GM19328 (cell line): ENCODE data around the gene C14orf119.

Source experiments
- ATAC-seq: cut with Tn5 transposase; IDR thresholded peaks from one replicate; pipeline ENCODE4 v1.9.1; 2021; ENCODE audit warnings: mild to moderate bottlenecking, moderate library complexity; ENCODE audit not compliant: unreplicated experiment

C14orf119 gene

DNA sequence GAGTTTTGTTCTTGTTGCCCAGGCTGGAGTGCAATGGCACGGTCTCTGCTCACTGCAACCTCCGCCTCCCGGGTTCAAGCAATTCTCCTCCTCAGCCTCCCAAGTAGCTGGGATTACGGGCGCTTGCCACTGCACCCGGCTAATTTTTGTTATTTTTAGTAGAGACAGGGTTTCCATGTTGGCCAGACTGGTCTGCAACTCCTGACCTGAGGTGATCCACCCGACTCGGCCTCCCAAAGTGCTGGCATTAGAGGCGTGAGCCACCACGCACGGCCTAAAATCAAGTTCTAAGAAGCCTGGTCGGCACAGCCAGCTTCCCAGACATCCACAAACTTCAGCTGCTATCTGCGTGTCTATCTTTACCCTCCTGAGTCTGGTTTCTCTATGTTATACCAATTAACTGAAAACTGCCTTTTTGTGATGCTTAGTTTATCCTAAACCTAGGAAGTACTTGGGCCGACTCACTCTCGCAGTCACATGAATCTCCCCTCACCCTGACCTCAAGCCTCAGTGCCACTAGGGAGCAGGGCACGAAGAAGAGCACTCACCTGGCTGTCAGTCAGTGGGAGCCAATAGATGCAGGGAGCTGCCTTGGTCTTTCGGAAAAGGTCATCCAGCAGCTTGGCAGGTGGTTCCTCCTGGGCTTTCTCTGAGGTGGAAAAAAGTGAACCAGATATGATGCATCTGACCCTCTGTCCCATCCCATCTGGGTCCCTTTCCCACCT, 34.6 kb upstream of the C14orf119 start:
- no peak for ATAC-seq

- no peak for ATAC-seq
Measured at GRCh38 chr14:23062002-23062401, 33.3 kb upstream of the C14orf119 start.

- ATAC-seq, result no peak
Measured at GRCh38 chr14:23063601-23064000, 31.7 kb upstream of the C14orf119 start.

GRCh38 chr14:23066368-23066767, 28.9 kb upstream of the C14orf119 start:
- no peak for ATAC-seq

DNA sequence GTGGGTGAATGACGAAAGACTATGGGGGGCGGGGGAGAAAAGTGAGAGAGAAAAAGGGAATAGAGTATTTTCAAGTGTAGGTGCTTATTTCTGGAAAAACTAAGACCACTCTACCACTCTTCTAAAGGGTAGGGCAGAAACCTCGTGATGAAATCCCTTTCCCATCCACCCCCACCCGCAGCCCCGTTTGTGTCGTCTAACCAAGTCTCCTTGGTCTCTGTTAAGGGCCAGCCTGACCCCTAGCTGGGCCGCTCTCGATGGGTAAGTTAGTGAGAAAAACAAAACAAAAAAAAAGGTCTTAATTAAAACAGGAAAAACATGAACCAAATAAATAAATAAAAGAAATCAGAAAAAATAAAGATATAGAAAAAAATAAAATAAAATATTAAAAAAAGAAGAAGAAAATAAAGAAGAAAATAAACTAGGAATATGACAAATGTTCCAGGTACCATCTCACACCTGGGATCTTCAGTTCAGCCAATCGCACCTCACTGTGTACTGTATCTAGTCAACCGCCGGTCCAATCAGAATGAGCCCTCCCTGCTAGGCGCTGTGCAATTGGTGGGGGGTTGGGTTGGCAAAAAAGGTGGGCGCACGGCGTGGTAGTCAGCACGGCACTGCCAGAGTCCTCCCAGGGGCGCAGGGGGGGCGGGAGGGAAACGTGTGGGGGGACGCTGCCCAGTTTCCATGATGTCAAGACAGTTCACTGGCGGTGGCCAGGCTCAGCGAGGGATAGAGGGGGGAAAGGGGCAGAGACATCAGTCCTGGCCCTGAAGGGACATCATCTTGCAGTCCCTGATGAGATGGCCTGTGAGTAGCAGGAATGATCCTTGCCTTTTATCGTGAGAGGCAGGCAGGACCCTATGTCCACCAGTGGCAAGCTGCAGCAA, 28.2 kb upstream of the C14orf119 start:
- no peak for ATAC-seq

- no peak for ATAC-seq
Measured at GRCh38 chr14:23067847-23068788, 27.2 kb upstream of the C14orf119 start.

DNA sequence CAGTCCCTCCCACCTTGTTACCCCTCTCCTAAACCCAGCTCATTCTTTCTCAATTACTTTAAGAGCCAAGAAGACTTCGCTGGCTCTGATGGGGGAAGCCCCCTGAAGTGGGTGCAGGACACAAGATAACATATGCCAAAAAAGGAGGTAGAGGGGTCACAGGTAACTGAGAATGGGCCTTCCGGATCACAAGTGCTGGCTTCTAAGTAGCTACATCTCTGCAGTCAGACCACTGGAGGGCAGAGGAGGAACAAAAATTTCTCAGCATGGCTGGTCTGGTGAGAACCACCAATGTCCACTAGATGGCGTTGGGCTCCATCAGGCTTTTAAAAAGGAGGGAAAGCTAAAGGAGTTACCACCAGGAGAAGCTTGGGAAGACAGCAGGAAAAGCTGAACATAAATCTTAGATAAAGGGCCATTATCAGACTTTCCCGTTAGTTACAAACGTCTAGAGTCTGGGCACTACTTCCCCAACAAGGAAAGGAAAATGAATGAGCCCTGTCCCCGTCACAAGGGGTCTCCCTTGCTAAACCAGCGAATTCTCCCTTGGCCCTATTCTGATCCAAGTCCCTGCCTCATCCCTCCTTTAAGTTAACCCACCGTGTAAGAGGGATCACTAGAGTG, 26.4 kb upstream of the C14orf119 start:
- ATAC-seq, result no peak

DNA sequence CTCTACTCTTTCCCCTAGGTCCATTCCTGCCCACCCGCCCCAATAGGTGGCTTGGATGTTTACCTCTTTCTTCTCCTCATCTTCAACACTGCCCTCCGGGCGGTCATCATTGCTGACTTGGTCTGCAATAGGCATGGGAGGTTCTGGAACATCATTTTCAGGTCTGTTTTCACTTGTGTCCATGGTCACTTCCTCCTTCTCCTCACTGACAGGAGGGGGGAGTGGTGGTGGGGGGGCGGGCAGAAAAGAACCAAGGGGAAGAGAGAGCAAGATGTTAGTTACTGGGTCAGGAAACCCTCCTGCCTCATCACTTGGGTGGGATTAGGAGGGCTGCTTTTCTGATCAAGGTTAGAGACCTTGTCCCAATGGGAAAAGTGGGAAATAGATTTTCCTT, 25.9 kb upstream of the C14orf119 start:
- ATAC-seq, result no peak

DNA sequence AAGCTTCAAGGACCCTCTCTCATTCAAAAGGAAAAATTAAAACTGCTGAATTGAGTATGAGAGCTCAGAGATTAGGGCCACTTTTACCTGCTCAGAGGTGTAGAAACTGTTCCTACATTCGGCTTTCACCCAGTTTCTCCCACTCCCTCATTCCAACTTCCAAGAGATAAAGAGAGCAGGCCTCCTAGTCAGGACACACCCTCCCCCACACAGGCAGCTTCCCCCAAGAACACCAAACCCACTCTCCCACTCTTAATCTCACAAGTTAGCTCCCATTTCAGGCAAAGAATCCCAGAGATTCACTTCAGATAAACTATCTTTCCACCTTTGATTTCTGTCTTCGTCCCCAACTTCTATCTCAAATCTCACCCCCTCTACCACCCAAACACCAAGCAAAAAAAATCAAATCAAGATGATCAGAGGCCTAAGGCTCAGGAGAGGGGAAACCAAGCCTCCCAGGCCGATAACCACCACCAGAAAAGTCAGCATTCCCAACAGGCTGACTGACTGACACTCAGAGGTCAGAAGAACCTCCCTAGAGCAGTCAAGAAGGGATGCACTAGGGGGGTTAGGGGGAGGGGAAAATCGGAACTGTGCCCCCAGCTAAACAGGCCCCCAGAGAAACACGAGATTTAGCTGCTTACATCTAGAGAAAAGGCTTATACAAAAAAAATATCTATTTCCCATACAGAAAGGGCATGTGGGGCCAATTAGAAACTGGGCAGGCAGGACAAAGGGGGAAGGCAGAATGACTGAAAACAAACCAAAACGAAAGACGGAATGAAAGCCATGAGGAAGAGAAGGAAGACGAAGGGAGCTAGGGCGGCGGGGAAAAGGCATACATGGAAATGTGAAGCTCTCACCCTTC, 24.8 kb upstream of the C14orf119 start:
- no peak for ATAC-seq

- ATAC-seq, result peak; percentile 91
Measured at GRCh38 chr14:23071244-23071920, 23.9 kb upstream of the C14orf119 start.

DNA sequence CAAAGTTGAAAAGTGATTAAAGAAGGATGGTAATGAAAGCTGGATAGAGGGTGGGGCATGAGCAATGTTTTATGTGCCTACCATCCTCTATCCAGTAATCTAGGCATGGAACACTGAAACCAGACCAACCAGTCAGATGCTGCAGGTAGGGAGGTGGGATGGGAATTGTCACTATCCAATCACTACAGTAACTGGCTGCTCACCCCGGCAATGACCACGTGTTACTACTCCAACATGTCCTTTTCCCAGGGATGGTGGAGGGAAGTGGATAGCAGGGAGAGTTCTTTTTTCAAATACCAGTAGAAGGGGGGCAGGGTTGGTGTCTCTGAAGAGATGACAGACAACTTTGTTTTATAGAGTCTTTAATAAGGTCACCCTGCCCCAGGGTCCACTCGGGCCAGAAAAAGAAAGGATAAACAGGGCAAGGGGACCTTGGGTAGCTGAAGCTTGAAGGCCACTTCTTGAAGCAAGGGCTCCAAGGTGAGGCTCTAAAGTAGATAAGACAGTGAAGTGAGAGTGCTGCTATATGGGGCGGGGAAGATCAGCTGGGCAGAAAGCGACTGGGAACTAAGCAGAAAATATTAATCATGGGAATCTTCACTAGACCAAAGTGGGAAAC, 23.3 kb upstream of the C14orf119 start:
- ATAC-seq, result no peak

- no peak for ATAC-seq
Measured at GRCh38 chr14:23074906-23075305, 20.4 kb upstream of the C14orf119 start.

- ATAC-seq, result no peak
Measured at GRCh38 chr14:23076785-23077408, 18.4 kb upstream of the C14orf119 start.

DNA sequence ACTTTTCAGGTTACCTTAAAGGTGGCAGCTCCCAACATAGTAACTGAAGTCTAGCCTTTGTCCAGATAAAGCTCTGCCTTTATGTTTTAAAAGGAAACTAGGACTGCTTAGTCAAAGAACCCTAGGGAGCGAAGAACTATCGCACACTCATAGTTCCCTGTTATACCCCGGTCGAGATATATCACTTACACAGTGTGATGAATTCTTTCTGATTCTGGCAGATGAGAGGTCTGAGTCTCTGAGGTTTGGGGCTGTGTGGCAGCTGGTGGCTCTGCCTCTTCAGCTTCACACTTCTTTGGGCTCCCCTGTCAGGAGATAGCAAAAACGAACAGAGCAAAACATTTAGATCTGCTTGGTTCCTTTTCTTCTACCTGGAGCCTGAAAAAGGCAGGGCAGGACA, 17.3 kb upstream of the C14orf119 start:
- ATAC-seq, result no peak

DNA sequence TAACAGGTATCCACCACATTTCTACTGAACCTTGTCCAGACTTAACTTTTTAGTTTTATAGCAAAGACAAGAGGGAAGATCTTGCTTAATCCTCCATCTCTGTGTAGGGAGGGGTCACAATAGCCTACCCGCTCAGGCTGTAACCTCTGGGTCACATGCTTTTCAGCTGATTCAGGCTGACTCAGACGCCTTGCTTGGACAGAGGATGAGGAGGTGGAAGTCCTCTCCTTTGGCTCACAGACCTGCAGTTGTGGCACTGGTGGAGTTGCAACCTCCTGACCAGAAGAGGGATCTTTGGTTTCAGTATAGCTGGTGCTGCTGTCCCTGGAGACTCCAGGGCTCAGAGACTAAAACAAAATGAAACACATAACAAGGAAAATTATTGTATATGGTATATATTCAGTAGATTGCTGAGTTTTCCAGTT, 16.6 kb upstream of the C14orf119 start:
- no peak for ATAC-seq

DNA sequence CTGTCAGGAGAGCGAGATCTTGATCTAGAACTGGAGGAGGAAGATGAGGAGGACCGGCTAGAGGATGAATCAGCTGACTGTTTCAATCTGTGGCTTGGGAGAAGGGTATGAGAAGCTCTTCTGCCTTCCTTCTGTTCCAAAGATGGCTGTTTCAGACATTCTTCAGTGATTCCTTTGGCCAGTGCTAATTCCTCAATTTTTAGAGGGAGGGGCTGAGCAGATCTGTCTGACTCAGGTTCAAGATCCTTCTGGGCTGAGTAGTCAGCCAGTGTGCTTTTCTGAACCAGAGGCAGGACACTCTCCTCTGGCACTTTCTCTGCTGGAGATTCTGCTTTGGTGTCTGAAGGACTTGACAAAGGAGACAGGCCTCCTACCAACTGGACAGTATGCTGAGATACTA, 15.6 kb upstream of the C14orf119 start:
- no peak for ATAC-seq

- no peak for ATAC-seq
Measured at GRCh38 chr14:23080474-23080873, 14.8 kb upstream of the C14orf119 start.

DNA sequence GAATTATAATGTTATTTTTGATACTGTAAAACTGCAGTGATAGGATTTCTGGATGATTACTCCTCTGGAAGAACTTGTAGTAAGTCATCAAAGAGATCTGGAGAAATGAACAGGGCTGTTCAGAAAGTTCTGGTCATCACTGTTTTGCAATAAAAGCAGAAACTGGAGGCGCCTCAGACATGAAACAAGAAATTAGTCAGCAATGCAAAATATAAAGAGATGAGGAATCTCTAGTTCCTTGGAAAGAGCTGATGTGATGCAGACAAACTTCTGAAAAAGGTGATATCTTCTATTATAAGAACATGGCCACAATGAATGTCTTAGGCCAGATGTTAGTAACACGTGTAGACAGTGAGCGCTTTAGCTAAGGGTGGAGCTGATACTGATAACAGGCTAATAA, 9.8 kb upstream of the C14orf119 start:
- ATAC-seq, result no peak
